ENCODE results near the gene NKG7.

GRCh38 chr19:51339687-51340656 is 32.5 kb downstream of the NKG7 start:
- peak in 2 of 3 experiments; percentile 11 to 63 for TF ChIP-seq CTCF (optimal IDR thresholded peaks at IDR 0.05 in 1 of 3, IDR thresholded peaks at IDR 0.05 in 1 of 3, conservative IDR thresholded peaks at IDR 0.05 in 1 of 3; ENCODE audit: extremely low read depth in 1 of 3, insufficient read depth in 2 of 3, low read length in 3 of 3)
- TF ChIP-seq EZH2 (IDR thresholded peaks at IDR 0.05; ENCODE audit: low read length) = no peak
